CD8-positive, alpha-beta memory T cell (primary cell): ENCODE measurements around the gene SNX8. TPM values are rescaled to one million over a fixed set of nuclear protein-coding genes. Genes with fewer than 3 reads are reported as not detected.

Source experiments
- CTCF ChIA-PET: fragments of 350-600 bp; sonication (Branson Sonifier 250); formaldehyde crosslinking; loops from one replicate; lab custom pipeline; 2021; ENCODE audit warnings: antibody characterized with exemption; lab: Charles Lee
- POLR2A ChIA-PET: fragments of 350-600 bp; sonication (Branson Sonifier 250); formaldehyde crosslinking; loops from one replicate; lab custom pipeline; 2021; ENCODE audit warnings: antibody characterized with exemption; lab: Charles Lee
- DNase-seq, 5 donors: peaks; one replicate each; pipeline versions ENCODE4 v3.0.0 to v3.0.0-alpha.2; 2020 to 2022; ENCODE audit warnings: mixed read lengths in 1 of 5
- H3K27ac ChIP-seq: one replicate; pipeline ENCODE4 v1.7.0; 2013; ENCODE audit warnings: low read depth, mild to moderate bottlenecking, low read length, moderate library complexity
- H3K27me3 ChIP-seq: 2 replicates; pipeline ENCODE4 v1.7.0; 2013; ENCODE audit warnings: low read length, mild to moderate bottlenecking; ENCODE audit not compliant: insufficient read depth, poor library complexity, severe bottlenecking
- H3K36me3 ChIP-seq: 2 replicates; pipeline ENCODE4 v1.7.0; 2013; ENCODE audit warnings: mild to moderate bottlenecking, low read length, moderate library complexity; ENCODE audit not compliant: insufficient read depth
- H3K4me1 ChIP-seq: 2 replicates; pipeline ENCODE4 v1.7.0; 2013; ENCODE audit warnings: mild to moderate bottlenecking, low read length, moderate library complexity; ENCODE audit not compliant: insufficient read depth
- H3K4me3 ChIP-seq: 2 replicates; pipeline ENCODE4 v1.7.0; 2013; ENCODE audit warnings: mild to moderate bottlenecking, low read length
- H3K9me3 ChIP-seq: 2 replicates; pipeline ENCODE4 v1.7.0; 2013; ENCODE audit warnings: mild to moderate bottlenecking, low read length
- H3K27ac Mint-ChIP-seq, 8 donors: one replicate each; pipeline ENCODE4 v1.8.0; 2020 to 2021; ENCODE audit warnings: mixed read lengths in 8 of 8, mild to moderate bottlenecking in 6 of 8, inconsistent platforms in 3 of 8, moderate library complexity in 3 of 8
- H3K27me3 Mint-ChIP-seq, 2 donors: one replicate each; pipeline ENCODE4 v1.8.0; 2020 to 2021; ENCODE audit warnings: mixed read lengths in 2 of 2, mild to moderate bottlenecking in 1 of 2, moderate library complexity in 1 of 2
- H3K36me3 Mint-ChIP-seq, 3 donors: one replicate each; pipeline ENCODE4 v1.8.0; 2020 to 2021; ENCODE audit warnings: mixed read lengths in 3 of 3, inconsistent platforms in 1 of 3, mild to moderate bottlenecking in 1 of 3
- H3K4me1 Mint-ChIP-seq, 3 donors: one replicate each; pipeline ENCODE4 v1.8.0; 2020 to 2021; ENCODE audit warnings: mixed read lengths in 3 of 3, inconsistent platforms in 1 of 3, mild to moderate bottlenecking in 1 of 3
- H3K4me3 Mint-ChIP-seq, 7 donors: one replicate each; pipeline ENCODE4 v1.8.0; 2020 to 2021; ENCODE audit warnings: mixed read lengths in 7 of 7, mild to moderate bottlenecking in 6 of 7, moderate library complexity in 4 of 7, inconsistent platforms in 2 of 7
- H3K9me3 Mint-ChIP-seq, 5 donors: one replicate each; pipeline ENCODE4 v1.8.0; 2020 to 2022; ENCODE audit warnings: mixed read lengths in 5 of 5, mild to moderate bottlenecking in 3 of 5, moderate library complexity in 2 of 5, inconsistent platforms in 1 of 5
- polyA plus RNA-seq: library from polyadenylated mRNA; unstranded; fragments of 300-500 nt; fragmentation: Illumina TruSeq; gene quantifications from one replicate; pipeline ENCODE4 v1.2.3, GENCODE V29; 2021
- total RNA-seq, 2 experiments: library from RNA; stranded (reverse); gene quantifications; one replicate each; pipeline ENCODE4 v1.2.3, GENCODE V29; 2021

SNX8 gene
- total and polyA plus RNA-seq, 3 experiments from 2014 or later, result 6.5 to 42.3 (median 40.3) TPM

DNA sequence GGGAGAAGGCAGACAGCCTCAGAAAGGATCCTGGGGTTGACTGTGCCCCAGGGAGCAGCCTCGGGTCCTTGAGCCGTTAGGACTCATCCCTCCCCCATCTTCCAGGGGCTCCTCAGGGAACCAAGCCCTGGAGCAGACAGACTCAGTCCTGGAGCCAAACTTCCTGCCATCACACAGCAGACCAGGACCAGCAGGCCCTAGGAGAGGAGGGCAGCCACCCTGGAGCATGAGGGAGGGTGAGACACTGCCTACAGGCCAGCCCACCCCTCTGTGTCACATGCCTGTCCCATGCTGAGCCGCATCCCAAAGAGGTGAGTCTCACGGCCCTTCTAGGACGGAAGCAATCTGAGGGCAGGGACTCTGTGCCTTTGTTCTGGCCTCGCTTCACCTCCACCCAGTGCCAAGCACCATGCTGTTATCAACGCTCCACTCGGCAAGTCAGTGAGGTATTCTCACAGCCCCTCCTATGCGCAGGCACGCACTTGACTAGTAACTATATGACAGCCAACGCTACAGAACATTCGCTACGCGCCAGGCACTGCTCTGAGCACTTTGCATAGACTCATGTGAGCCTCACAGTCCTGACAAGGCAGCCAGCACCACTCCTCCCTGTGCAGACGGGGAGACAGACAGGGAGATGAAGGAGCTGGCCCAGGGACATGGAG, 100.6 kb downstream of the SNX8 start:
- Mint-ChIP-seq H3K4me3 (peak overlapping the region in 2 of 7 donors; percentile 28 to 44), H3K9me3 (no peaks in the 10 kb centered on the region), H3K4me1 (peaks cover 4 to 6% (median 6%) of the 10 kb centered on the region in 3 donors), H3K36me3 (peaks cover 14 to 86% (median 16%) of the 10 kb centered on the region in 3 donors), H3K27ac (peak overlapping the region in 4 of 8 donors; percentile 0 to 87 (median 62)), H3K27me3 (no peaks in the 10 kb centered on the region)
- Histone ChIP-seq H3K4me3 (no peak overlapping the region), H3K36me3 (peaks cover 3% of the 10 kb centered on the region), H3K4me1 (no peaks in the 10 kb centered on the region), H3K27ac (no peak overlapping the region), H3K9me3 (no peaks in the 10 kb centered on the region), H3K27me3 (no peaks in the 10 kb centered on the region)
- POLR2A ChIA-PET, result no interaction called here
- CTCF ChIA-PET, result no interaction called here
- no peak for DNase-seq

DNA sequence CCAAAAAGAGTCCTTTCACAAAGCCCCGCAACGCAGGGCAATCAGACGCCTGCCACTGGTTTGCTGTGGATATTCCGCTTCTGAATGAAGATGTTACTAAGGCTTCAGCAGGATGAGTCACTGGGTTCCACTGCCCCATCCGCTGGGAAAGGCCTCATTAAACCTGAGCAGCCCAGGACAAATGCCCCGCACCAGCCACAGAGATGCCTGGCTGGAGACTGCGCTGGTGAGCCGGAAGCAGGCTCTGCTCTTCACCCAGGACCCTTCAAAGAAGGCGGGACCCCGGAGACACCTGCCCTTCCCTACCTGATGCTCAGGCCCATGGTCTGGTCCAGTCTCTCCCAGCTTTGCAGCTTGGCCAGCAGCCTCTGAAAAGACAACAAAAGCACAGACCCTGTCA, 101.3 kb downstream of the SNX8 start:
- H3K27ac Mint-ChIP-seq, result no peak overlapping the region
- H3K27me3 Mint-ChIP-seq, result no peaks in the 10 kb centered on the region
- Histone ChIP-seq H3K9me3 (no peaks in the 10 kb centered on the region), H3K36me3 (peaks cover 3% of the 10 kb centered on the region), H3K4me1 (no peaks in the 10 kb centered on the region), H3K27ac (no peak overlapping the region), H3K27me3 (no peaks in the 10 kb centered on the region), H3K4me3 (no peak overlapping the region)
- no peak overlapping the region for H3K4me3 Mint-ChIP-seq
- no peaks in the 10 kb centered on the region for H3K9me3 Mint-ChIP-seq
- peaks cover 4 to 6% (median 6%) of the 10 kb centered on the region in 3 donors for H3K4me1 Mint-ChIP-seq
- peak in 1 of 5 donors; percentile 27 for DNase-seq
- ChIA-PET CTCF (no interaction called here), POLR2A (no interaction called here)
- peaks cover 15 to 86% (median 19%) of the 10 kb centered on the region in 3 donors for H3K36me3 Mint-ChIP-seq

DNA sequence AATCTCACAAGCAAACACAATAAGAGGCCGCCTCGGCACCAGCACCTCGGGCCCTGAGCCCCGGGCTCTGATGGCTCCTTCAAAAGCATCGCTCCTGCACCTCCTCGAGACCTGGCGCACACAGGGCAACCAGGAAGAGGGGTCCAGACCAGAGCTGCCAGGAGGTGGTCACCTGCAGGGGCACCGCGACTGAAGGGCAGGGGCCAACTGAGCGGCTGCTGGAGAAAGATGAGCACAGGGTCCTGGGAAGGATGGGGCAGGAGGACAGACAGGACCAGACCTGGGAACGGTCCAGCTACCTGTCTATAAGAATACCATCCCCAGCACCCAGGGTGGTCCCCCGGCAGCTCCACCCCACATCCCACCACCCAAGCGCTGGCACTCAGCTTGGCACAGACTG, 102.3 kb downstream of the SNX8 start:
- no peak overlapping the region for H3K27ac Mint-ChIP-seq
- peak in 1 of 5 donors; percentile 8 for DNase-seq
- H3K4me3 ChIP-seq, result no peak overlapping the region
- ChIA-PET CTCF (no interaction called here), POLR2A (no interaction called here)
- no peaks in the 10 kb centered on the region for H3K9me3 ChIP-seq
- no peak overlapping the region for H3K27ac ChIP-seq
- H3K36me3 Mint-ChIP-seq, result peaks cover 15 to 85% (median 24%) of the 10 kb centered on the region in 3 donors
- no peaks in the 10 kb centered on the region for H3K27me3 Mint-ChIP-seq
- H3K9me3 Mint-ChIP-seq, result no peaks in the 10 kb centered on the region
- peaks cover 4 to 6% (median 6%) of the 10 kb centered on the region in 3 donors for H3K4me1 Mint-ChIP-seq
- H3K4me3 Mint-ChIP-seq, result no peak overlapping the region
- H3K27me3 ChIP-seq, result no peaks in the 10 kb centered on the region
- no peaks in the 10 kb centered on the region for H3K4me1 ChIP-seq
- no peaks in the 10 kb centered on the region for H3K36me3 ChIP-seq

DNA sequence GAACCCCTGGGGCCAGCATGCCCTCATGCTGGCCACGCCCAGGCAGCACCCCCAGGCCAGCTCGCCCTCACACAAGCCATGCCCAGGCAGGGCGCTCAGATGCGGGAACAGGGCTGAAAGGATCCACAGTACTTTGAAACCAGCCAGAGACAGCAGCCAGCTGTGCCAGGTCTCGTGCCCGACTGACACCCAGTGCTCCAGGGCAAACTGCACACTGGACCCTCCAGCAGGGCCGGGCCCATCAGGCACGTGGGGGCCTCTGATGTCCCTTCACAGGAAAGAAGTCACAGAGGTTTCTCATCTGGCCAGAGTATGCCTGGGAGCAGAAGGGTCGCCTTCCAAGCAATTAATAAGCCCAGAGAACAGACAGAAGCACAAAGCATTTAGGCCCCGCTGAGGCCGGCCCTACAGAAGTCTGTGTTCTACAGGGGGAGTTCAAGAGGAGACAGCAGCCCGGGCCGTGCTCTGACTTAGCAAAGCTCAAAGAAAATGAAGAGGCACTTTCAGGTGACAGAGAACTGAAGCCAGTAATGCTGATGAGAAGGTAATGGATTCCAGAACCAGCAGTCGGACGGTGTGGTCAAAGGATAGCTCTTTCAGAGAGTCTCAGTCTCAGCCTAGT, 102.9 kb downstream of the SNX8 start:
- no peak overlapping the region for H3K4me3 ChIP-seq
- H3K27ac ChIP-seq, result no peak overlapping the region
- ChIA-PET POLR2A (no interaction called here), CTCF (no interaction called here)
- peaks cover 4 to 6% (median 6%) of the 10 kb centered on the region in 3 donors for H3K4me1 Mint-ChIP-seq
- H3K36me3 ChIP-seq, result no peaks in the 10 kb centered on the region
- H3K9me3 Mint-ChIP-seq, result no peaks in the 10 kb centered on the region
- H3K36me3 Mint-ChIP-seq, result peaks cover 15 to 82% (median 21%) of the 10 kb centered on the region in 3 donors
- H3K4me1 ChIP-seq, result no peaks in the 10 kb centered on the region
- H3K9me3 ChIP-seq, result no peaks in the 10 kb centered on the region
- no peak overlapping the region for H3K4me3 Mint-ChIP-seq
- no peaks in the 10 kb centered on the region for H3K27me3 Mint-ChIP-seq
- peak overlapping the region in 1 of 8 donors; percentile 68 for H3K27ac Mint-ChIP-seq
- peak in 1 of 5 donors; percentile 40 for DNase-seq
- no peaks in the 10 kb centered on the region for H3K27me3 ChIP-seq

DNA sequence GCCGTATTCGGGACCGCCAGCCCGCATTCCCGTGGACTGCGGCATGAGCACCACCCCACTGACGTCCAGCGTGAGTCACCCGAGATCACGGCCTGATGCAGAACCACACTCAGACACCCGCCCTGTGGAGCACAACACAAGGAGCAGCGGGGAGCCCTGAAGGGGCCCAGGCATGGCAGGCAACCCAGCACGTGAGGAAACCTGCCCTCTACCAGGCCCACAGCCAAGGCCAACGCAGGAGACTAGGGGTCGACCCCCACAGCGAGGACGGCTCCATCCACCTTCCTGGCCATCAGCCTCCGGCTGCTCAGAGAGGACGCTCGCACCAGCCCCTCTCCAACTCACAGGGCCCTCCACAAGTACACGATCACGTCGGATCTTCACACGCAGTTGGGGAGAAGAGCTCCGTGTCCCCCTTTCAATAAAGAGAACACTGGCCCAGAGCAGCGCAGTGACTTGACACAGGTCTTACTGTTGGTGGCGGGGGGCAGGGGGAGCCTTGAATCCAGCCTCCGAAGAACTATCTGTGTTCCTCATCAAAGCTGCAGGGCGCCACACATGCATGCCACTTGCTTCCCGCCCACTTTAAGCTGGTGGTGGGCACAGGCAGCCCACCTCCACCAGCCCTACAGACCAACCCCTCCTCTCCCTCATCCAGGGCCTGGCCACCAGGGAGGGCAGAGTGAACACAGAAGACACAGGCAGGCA, 103.5 kb downstream of the SNX8 start:
- ChIA-PET POLR2A (no interaction called here), CTCF (no interaction called here)
- Mint-ChIP-seq H3K27ac (no peak overlapping the region), H3K4me3 (no peak overlapping the region), H3K27me3 (no peaks in the 10 kb centered on the region), H3K9me3 (no peaks in the 10 kb centered on the region), H3K4me1 (peaks cover 4 to 6% (median 6%) of the 10 kb centered on the region in 3 donors), H3K36me3 (peaks cover 15 to 79% (median 21%) of the 10 kb centered on the region in 3 donors)
- Histone ChIP-seq H3K9me3 (no peaks in the 10 kb centered on the region), H3K4me3 (no peak overlapping the region), H3K4me1 (no peaks in the 10 kb centered on the region), H3K27me3 (no peaks in the 10 kb centered on the region), H3K36me3 (no peaks in the 10 kb centered on the region), H3K27ac (no peak overlapping the region)
- DNase-seq, result peak in 1 of 5 donors; percentile 14

DNA sequence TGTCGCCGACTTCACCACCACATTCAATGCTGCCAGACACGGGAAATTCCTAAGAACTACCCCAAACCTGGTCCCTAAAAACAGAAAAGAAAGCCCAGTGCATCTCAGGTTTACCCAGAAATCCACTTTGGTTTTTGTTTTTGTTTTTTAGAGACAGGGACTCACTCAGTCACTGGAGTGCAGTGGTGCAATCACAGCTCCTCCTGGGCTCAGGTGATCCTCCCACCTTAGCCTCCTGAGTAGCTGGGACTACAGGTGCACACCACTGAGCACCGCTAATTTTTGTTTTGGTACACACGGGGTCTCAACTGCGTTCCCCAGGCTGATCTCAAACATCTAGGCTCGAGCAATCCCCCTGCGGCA, 104.3 kb downstream of the SNX8 start:
- Mint-ChIP-seq H3K27ac (no peak overlapping the region), H3K36me3 (peaks cover 12 to 76% (median 21%) of the 10 kb centered on the region in 3 donors), H3K4me1 (peaks cover 0 to 6% (median 4%) of the 10 kb centered on the region in 3 donors), H3K4me3 (no peak overlapping the region), H3K9me3 (no peaks in the 10 kb centered on the region), H3K27me3 (no peaks in the 10 kb centered on the region)
- H3K4me3 ChIP-seq, result no peak overlapping the region
- no peaks in the 10 kb centered on the region for H3K4me1 ChIP-seq
- no peaks in the 10 kb centered on the region for H3K9me3 ChIP-seq
- H3K36me3 ChIP-seq, result no peaks in the 10 kb centered on the region
- no peak for DNase-seq
- CTCF ChIA-PET, result no interaction called here
- POLR2A ChIA-PET, result no interaction called here
- no peaks in the 10 kb centered on the region for H3K27me3 ChIP-seq
- no peak overlapping the region for H3K27ac ChIP-seq

DNA sequence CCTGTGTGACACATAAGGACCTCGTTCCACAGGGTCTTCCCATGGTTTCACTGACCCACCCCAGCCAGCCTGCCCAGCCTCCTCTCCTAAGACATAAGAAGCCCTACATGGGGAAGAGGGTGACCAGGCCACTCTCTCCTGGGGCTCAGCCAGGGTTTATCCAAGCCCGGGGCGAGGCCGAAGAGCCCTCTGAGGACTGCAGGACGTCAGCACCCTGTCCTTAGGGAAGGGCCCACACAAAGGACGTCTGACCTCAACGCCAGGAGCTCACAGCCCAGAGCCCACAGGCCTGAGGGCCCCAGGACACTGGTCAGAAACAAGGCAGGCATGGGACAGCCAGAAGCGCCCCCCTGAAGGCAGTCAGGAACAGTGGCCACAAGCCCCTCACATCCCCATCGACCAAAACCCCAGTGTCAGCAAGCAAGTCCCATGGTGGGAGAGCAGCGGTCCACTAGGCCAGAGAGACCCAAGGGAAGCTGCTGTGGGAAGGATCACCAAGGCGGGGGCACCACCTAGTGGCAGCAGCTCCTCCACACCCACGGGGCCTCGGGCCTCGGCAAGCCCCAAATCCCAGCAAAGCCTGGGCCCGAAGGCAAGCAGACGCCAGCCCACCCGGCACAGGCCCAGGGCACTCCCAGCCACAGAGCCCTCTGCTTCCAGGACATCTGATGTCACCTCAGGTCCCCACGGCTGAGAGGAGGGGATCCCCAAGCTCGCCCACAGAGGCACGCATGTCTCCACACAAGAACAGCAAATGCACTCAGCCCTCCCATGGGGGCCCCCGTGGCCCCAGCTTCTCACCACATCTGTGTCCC, 104.9 kb downstream of the SNX8 start:
- Histone ChIP-seq H3K9me3 (no peaks in the 10 kb centered on the region), H3K27me3 (no peaks in the 10 kb centered on the region), H3K27ac (no peak overlapping the region), H3K4me3 (no peak overlapping the region), H3K4me1 (no peaks in the 10 kb centered on the region), H3K36me3 (no peaks in the 10 kb centered on the region)
- peak; percentile 28 to 59 (median 29) for DNase-seq
- H3K9me3 Mint-ChIP-seq, result no peaks in the 10 kb centered on the region
- no peaks in the 10 kb centered on the region for H3K27me3 Mint-ChIP-seq
- POLR2A ChIA-PET, result no interaction called here
- H3K27ac Mint-ChIP-seq, result peak overlapping the region in 1 of 8 donors; percentile 77
- H3K4me1 Mint-ChIP-seq, result peaks cover 0 to 3% (median 3%) of the 10 kb centered on the region in 3 donors
- H3K36me3 Mint-ChIP-seq, result peaks cover 12 to 71% (median 23%) of the 10 kb centered on the region in 3 donors
- CTCF ChIA-PET, result no interaction called here
- H3K4me3 Mint-ChIP-seq, result no peak overlapping the region
